K562 (cell line): Measurements from ENCODE around the gene PIGQ. TPM values are rescaled to one million over a fixed set of nuclear protein-coding genes. Genes with fewer than 3 reads are reported as not detected.

Experiments
- ATAC-seq: fragments of 200-7000 bp; cut with Tn5 transposase; 3 replicates; pipeline ENCODE4 v1.9.1; 2020; ENCODE audit warnings: moderate library complexity
- BruUV-seq: library from RNA; stranded (reverse); fragments of 400-500 nt; replicated peaks from 2 replicates; lab custom pipeline; 2021; lab: Mats Ljungman, UMichigan
- CTCF ChIA-PET: fragments of 300-600 bp; formaldehyde crosslinking; extraction: SDS; loops from one replicate; lab custom pipeline; 2021; ENCODE audit warnings: low intra/inter-chr PET ratio; lab: Yijun Ruan, JAX
- POLR2A ChIA-PET: fragments of 300-600, 350-650 bp; sonication (Branson Sonifier 250); formaldehyde crosslinking; extraction: SDS; loops from one replicate; lab custom pipeline; 2021; ENCODE audit warnings: antibody characterized with exemption, inconsistent platforms; lab: Yijun Ruan, JAX
- DNase-seq, 4 experiments: peaks; one replicate each; pipeline versions ENCODE4 v3.0.0 to v3.0.0-alpha.2; 2011 to 2018; ENCODE audit warnings: low spot score in 3 of 4, mixed read lengths in 3 of 4; ENCODE audit errors: extremely low read depth in 1 of 4
- FAIRE-seq: peaks from 2 replicates; lab custom pipeline; 2011; peaks lifted over from hg19 to GRCh38; lab: Jason Lieb, UNC
- H2AFZ ChIP-seq: 2 replicates; pipeline ENCODE4 v1.6.0; 2011; ENCODE audit warnings: low read depth, low read length, control low read depth, inconsistent platforms
- H3K27ac ChIP-seq: fragments of 200-600 bp; 3 replicates; pipeline ENCODE4 v1.8.0; 2011; ENCODE audit warnings: low read depth, mild to moderate bottlenecking, control low read depth, inconsistent platforms, low read length, moderate library complexity, mixed read lengths; ENCODE audit errors: extremely low read depth
- H3K27me3 ChIP-seq, 2 experiments: fragments of 300-600 bp in 1 of 2; 2 replicates in 1 of 2; 3 replicates in 1 of 2; pipeline versions ENCODE4 v1.6.0 to v1.8.0; 2011; ENCODE audit warnings: inconsistent platforms in 2 of 2, low read length in 2 of 2, mild to moderate bottlenecking in 1 of 2, mixed read lengths in 1 of 2, moderate library complexity in 1 of 2; ENCODE audit not compliant: control insufficient read depth in 2 of 2, insufficient read depth in 2 of 2
- H3K36me3 ChIP-seq: fragments of 300-600 bp; 3 replicates; pipeline ENCODE4 v1.8.0; 2011; ENCODE audit warnings: mild to moderate bottlenecking, low read length, inconsistent platforms; ENCODE audit not compliant: control insufficient read depth, insufficient read depth
- H3K4me1 ChIP-seq, 2 experiments: fragments of 200-600 bp in 1 of 2; replicated peaks in 1 of 2; 2 replicates in 1 of 2; 3 replicates in 1 of 2; pipeline versions ENCODE4 v1.5.1 to v1.8.0; 2011; ENCODE audit warnings: inconsistent platforms in 2 of 2, low read length in 2 of 2, mild to moderate bottlenecking in 1 of 2, mixed read lengths in 1 of 2, moderate library complexity in 1 of 2; ENCODE audit not compliant: control insufficient read depth in 2 of 2, insufficient read depth in 2 of 2
- H3K4me2 ChIP-seq: 2 replicates; pipeline ENCODE4 v1.6.1; 2011; ENCODE audit warnings: low read length, control low read depth, inconsistent platforms, mixed read lengths; ENCODE audit not compliant: insufficient read depth
- H3K4me3 ChIP-seq: fragments of 200-600 bp; sonication (generic), shearing (Covaris generic); 2 replicates; pipeline ENCODE4 v1.5.1; 2016; ENCODE audit warnings: control low read depth, inconsistent platforms
- H3K79me2 ChIP-seq: fragments of 200-600 bp; 3 replicates; pipeline ENCODE4 v1.8.0; 2011; ENCODE audit warnings: low read length, inconsistent platforms; ENCODE audit not compliant: control insufficient read depth, insufficient read depth
- H3K9ac ChIP-seq, 2 experiments: 2 replicates each; pipeline versions ENCODE4 v1.6.0 to v1.6.1; 2011; ENCODE audit warnings: low read depth in 2 of 2, low read length in 2 of 2, control low read depth in 1 of 2, inconsistent platforms in 1 of 2, mild to moderate bottlenecking in 1 of 2, mixed read lengths in 1 of 2; ENCODE audit not compliant: insufficient read depth in 1 of 2
- H3K9me1 ChIP-seq: one replicate; pipeline ENCODE4 v1.6.0; 2011; ENCODE audit warnings: inconsistent platforms, mild to moderate bottlenecking, low read length, moderate library complexity; ENCODE audit not compliant: control insufficient read depth, insufficient read depth
- H3K9me3 ChIP-seq: replicated peaks from 2 replicates; pipeline ENCODE4 v1.5.1; 2011; ENCODE audit warnings: low read depth, low read length, inconsistent platforms; ENCODE audit not compliant: control insufficient read depth, insufficient read depth
- H4K20me1 ChIP-seq: replicated peaks from 2 replicates; pipeline ENCODE4 v1.6.1; 2011; ENCODE audit warnings: low read length, inconsistent platforms, mixed read lengths; ENCODE audit not compliant: control insufficient read depth, insufficient read depth
- ARID3A ChIP-seq: IDR thresholded peaks from 2 replicates; pipeline ENCODE4 v1.6.1; 2012; ENCODE audit warnings: low read depth, low read length, improper control_type of control experiment, borderline replicate concordance
- NFIC ChIP-seq: fragments of 450-650 bp; IDR thresholded peaks from 2 replicates; pipeline ENCODE4 v1.6.1; 2017; ENCODE audit warnings: mild to moderate bottlenecking, inconsistent platforms
- RBM25 ChIP-seq: fragments of 200-400 bp; formaldehyde crosslinking; IDR thresholded peaks from 2 replicates; pipeline ENCODE4 v1.6.1; 2018; ENCODE audit warnings: low read length, low read depth, moderate library complexity; ENCODE audit not compliant: severe bottlenecking
- SREBF1 ChIP-seq: fragments of 150-350 bp; IDR thresholded peaks from 2 replicates; pipeline ENCODE4 v1.6.1; 2014; ENCODE audit warnings: antibody characterized with exemption, low read depth, low read length, borderline replicate concordance
- TCF3 ChIP-seq: sonication (generic); formaldehyde crosslinking; IDR thresholded peaks from 2 replicates; pipeline ENCODE4 v1.4.0; 2020; ENCODE audit warnings: mild to moderate bottlenecking, missing genetic modification reagents
- ZNF586 ChIP-seq: fragments of 450-650 bp; formaldehyde crosslinking; conservative IDR thresholded peaks from 2 replicates; pipeline ENCODE4 v1.4.0; 2020; ENCODE audit warnings: mild to moderate bottlenecking, moderate library complexity
- WGBS: fragments of 100-300 bp; shearing (Covaris generic); methylation state at CpG from one replicate; pipeline ENCODE4 v1.1.6; 2016; ENCODE audit warnings: low coverage, mixed read lengths; ENCODE audit not compliant: insufficient coverage; ENCODE audit errors: missing lambda C conversion rate; 5-methylcytosine and 5-hydroxymethylcytosine counted together
- in situ Hi-C: fragments of 300-500 bp; cut with MboI; formaldehyde crosslinking; loops from 4 replicates; pipeline ENCODE4 v1.15.0; 2018; ENCODE audit warnings: inconsistent platforms, mixed read lengths
- intact Hi-C: fragments of 100-400 bp; cut with micrococcal nuclease; formaldehyde crosslinking; loops from 2 replicates; pipeline ENCODE4 v1.14.2; 2022
- polyA plus RNA-seq, 8 experiments: library from polyadenylated mRNA; depleted of rRNA in 4 of 8; stranded (reverse) in 5 of 8; unstranded in 3 of 8; fragments of >200 nt; fragmentation: Nextera tagmentation in 2 of 8; fragmentation: Illumina TruSeq in 1 of 8; extraction: Ambion mirVana in 2 of 8; extraction: Trizol in 1 of 8; gene quantifications; 2 replicates each; pipeline versions ENCODE4 v1.2.1 to v1.2.3, GENCODE V29; 2011 to 2014; ENCODE audit warnings: inconsistent platforms in 1 of 8, missing spikeins in 1 of 8
- total RNA-seq, 7 experiments: library from RNA; depleted of rRNA in 6 of 7; stranded (reverse); fragments of >200 nt in 6 of 7; fragmentation: Illumina TruSeq in 2 of 7; extraction: Trizol in 2 of 7; gene quantifications; 2 replicates each; pipeline versions ENCODE4 v1.2.1 to v1.2.3, GENCODE V29; 2011 to 2021; ENCODE audit warnings: low replicate concordance in 1 of 7

PIGQ gene
- total and polyA plus RNA-seq, 9 of the 15 experiments (the other 6 are each of a cell fraction or from before 2014, with no cell fraction given) = 0.20 to 49.6 (median 11.7) TPM

DNA sequence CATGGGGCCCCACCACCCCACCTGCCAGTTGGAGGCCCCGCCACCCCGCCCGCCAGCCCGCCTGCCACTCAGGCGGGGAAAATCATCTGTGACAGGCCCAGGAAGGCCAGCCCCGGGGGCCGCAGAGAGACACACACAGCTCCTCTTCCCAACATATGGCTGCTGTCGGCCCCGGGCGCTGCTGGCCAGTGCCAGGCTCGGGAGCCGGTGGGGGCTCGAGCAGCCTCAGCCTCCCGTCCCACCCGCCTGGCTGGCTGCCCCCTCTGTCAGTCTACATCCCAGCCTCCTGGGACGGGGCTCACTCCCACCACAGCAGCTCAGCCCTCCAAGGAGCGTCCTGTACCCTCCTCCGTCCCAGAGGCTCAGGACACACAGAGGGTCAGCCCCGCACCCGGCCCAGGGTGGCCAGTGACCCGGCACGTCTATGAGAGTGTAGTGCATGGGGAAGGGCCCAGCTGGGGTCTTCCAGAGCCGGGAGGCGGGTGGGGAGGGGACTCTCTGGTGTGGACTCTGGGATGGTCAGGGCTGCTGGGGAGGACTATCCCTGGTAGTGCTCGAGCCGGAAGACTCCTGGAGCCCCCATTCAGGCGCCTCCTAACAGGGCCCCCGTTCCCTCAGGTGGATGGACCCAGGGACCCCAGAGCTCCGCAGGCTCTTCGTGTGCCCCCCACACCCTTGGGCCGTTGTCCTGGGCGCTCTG is 13.1 kb upstream of the PIGQ start:
- TF ChIP-seq ZNF586 (CRISPR knock-in tag) (no peak), ARID3A (no peak), RBM25 (no peak), NFIC (no peak), TCF3 (CRISPR knock-in tag) (no peak), SREBF1 (no peak)
- Histone ChIP-seq H3K9ac (no peak overlapping the region), H3K4me3 (no peak overlapping the region), H3K9me3 (no peaks in the 10 kb centered on the region), H3K36me3 (peaks cover 23% of the 10 kb centered on the region; the same call in 1 of the 3 replicates), H3K27me3 (peaks cover 3 to 8% of the 10 kb centered on the region in 2 experiments; a peak in 4 of 5 replicates), H3K4me1 (peaks cover 0 to 71% of the 10 kb centered on the region in 2 experiments; a peak in 2 of 5 replicates), H3K4me2 (no peak overlapping the region), H3K9me1 (no peaks in the 10 kb centered on the region), H3K27ac (no peak overlapping the region), H3K79me2 (no peaks in the 10 kb centered on the region), H4K20me1 (no peaks in the 10 kb centered on the region), H2AFZ (no peak overlapping the region)
- intact Hi-C loops (no loop called here), in situ Hi-C loops (no loop called here)
- no TSS peak for BruUV-seq
- POLR2A ChIA-PET = interaction anchor here (1.0 kb wide), 1 partner anchor 11 kb away, joined by 3 read pairs; the partner anchor contains the start of gene NHLRC4
- 62% methylated on average over 24 of the region's 32 CpGs for WGBS
- CTCF ChIA-PET = no interaction called here
- ATAC-seq (peak; percentile 8; the same call in 1 of the 3 replicates), DNase-seq (no peak), FAIRE-seq (no peak)
